ENCODE measurements around the gene CFDP1. TPM values are rescaled to one million over a fixed set of nuclear protein-coding genes. Genes with fewer than 3 reads are reported as not detected.

The CFDP1 gene
- total and polyA plus RNA-seq, 2 of the 13 experiments (the other 11 are each of a cell fraction or from before 2014, with no cell fraction given): 78.6 to 153 TPM

DNA sequence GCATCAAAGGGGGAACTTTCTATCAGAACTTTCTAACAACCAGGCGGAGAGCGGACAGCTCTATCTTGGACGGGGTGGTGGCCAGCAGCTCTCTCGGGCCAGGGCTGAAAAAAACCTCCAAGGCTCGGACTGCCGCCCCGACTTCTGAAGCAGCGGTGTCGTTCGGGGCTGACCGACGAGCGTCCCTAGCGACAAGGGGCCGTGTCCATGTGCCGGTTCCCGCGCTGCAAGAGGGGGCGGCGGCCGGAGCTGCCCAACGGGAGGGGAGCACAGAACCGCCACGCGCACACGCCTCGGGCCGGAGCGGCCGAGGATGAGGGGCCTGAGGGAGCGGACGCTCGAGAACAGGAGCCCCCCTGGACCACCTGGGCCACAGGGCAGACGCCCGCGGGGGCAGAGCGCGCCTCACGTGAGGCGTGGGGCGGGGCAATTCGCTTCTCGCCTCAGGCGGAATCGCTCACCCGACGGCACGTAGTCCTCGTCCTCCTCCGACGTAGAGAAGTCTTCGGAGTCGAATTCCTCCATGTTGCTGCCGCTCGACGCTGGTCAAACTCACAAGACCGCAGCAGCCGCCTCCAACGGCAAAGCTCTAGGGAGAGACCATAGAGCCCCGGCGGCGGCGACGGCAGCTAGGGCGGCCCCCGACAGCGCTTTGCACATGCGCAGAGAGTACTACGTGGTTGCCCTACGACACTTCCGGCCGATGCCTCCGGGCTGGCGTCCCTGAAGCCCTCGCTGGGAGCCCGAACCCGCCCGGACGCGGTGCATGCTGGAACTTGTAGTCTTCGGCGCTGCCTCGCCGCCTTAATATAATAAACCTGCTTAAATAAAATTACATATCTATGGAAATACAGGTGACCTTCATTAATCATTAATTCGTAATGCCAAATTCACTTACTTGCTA, at the start of gene CFDP1 (continued):
- TF ChIP-seq ZNF788 (CRISPR knock-in tag; IDR thresholded peaks at IDR 0.05; ENCODE audit: borderline replicate concordance) (peak; percentile 65; the same call in 1 of the 2 replicates), SOX5 (CRISPR knock-in tag; IDR thresholded peaks at IDR 0.05; ENCODE audit: borderline replicate concordance) (peak; percentile 43), ZNF430 (CRISPR knock-in tag; IDR thresholded peaks at IDR 0.05) (peak; percentile 98), ZFP36L1 (CRISPR knock-in tag; IDR thresholded peaks at IDR 0.05) (peak; percentile 96; the same call in 1 of the 2 replicates), GTF3A (CRISPR knock-in tag; conservative IDR thresholded peaks at IDR 0.05) (0 out of 2 replicates have a peak, but pooled peaks have one; percentile 60), RBM39 (IDR thresholded peaks at IDR 0.05; ENCODE audit: low read depth, low read length, poor library complexity, severe bottlenecking) (peak; percentile 88), ELF3 (CRISPR knock-in tag; IDR thresholded peaks at IDR 0.05) (no peak; the same call in none of the 2 replicates), ZNF777 (CRISPR knock-in tag; IDR thresholded peaks at IDR 0.05) (peak; percentile 100), GFI1 (CRISPR knock-in tag; IDR thresholded peaks at IDR 0.05; ENCODE audit: borderline replicate concordance) (peak; percentile 79; the same call in 1 of the 2 replicates), AKAP8 (CRISPR knock-in tag; IDR thresholded peaks at IDR 0.05) (no peak), NR2F1 (CRISPR knock-in tag; IDR thresholded peaks at IDR 0.05) (no peak), ADNP (CRISPR knock-in tag; IDR thresholded peaks at IDR 0.05) (no peak), ZNF780A (CRISPR knock-in tag; IDR thresholded peaks at IDR 0.05) (no peak), ZIK1 (CRISPR knock-in tag; IDR thresholded peaks at IDR 0.05; ENCODE audit: borderline replicate concordance, low read depth) (peak; percentile 97), IRX3 (CRISPR knock-in tag; IDR thresholded peaks at IDR 0.05; ENCODE audit: borderline replicate concordance, low read depth) (peak; percentile 96), KDM6A (CRISPR knock-in tag; IDR thresholded peaks at IDR 0.05; ENCODE audit: low read depth) (no peak), PLRG1 (conservative IDR thresholded peaks at IDR 0.05) (no peak), JUNB (CRISPR knock-in tag; IDR thresholded peaks at IDR 0.05; ENCODE audit: borderline replicate concordance) (no peak)
- TF ChIP-seq, protein P1, sequence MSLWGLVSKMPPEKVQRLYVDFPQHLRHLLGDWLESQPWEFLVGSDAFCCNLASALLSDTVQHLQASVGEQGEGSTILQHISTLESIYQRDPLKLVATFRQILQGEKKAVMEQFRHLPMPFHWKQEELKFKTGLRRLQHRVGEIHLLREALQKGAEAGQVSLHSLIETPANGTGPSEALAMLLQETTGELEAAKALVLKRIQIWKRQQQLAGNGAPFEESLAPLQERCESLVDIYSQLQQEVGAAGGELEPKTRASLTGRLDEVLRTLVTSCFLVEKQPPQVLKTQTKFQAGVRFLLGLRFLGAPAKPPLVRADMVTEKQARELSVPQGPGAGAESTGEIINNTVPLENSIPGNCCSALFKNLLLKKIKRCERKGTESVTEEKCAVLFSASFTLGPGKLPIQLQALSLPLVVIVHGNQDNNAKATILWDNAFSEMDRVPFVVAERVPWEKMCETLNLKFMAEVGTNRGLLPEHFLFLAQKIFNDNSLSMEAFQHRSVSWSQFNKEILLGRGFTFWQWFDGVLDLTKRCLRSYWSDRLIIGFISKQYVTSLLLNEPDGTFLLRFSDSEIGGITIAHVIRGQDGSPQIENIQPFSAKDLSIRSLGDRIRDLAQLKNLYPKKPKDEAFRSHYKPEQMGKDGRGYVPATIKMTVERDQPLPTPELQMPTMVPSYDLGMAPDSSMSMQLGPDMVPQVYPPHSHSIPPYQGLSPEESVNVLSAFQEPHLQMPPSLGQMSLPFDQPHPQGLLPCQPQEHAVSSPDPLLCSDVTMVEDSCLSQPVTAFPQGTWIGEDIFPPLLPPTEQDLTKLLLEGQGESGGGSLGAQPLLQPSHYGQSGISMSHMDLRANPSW (CRISPR knock-in tag; IDR thresholded peaks at IDR 0.05; ENCODE audit: borderline replicate concordance): peak; percentile 27; the same call in 1 of the 2 replicates
- TF ChIP-seq, protein P2, sequence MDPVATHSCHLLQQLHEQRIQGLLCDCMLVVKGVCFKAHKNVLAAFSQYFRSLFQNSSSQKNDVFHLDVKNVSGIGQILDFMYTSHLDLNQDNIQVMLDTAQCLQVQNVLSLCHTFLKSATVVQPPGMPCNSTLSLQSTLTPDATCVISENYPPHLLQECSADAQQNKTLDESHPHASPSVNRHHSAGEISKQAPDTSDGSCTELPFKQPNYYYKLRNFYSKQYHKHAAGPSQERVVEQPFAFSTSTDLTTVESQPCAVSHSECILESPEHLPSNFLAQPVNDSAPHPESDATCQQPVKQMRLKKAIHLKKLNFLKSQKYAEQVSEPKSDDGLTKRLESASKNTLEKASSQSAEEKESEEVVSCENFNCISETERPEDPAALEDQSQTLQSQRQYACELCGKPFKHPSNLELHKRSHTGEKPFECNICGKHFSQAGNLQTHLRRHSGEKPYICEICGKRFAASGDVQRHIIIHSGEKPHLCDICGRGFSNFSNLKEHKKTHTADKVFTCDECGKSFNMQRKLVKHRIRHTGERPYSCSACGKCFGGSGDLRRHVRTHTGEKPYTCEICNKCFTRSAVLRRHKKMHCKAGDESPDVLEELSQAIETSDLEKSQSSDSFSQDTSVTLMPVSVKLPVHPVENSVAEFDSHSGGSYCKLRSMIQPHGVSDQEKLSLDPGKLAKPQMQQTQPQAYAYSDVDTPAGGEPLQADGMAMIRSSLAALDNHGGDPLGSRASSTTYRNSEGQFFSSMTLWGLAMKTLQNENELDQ (CRISPR knock-in tag; IDR thresholded peaks at IDR 0.05; ENCODE audit: borderline replicate concordance): no peak; the same call in 1 of the 2 replicates
- TF ChIP-seq, protein P3, sequence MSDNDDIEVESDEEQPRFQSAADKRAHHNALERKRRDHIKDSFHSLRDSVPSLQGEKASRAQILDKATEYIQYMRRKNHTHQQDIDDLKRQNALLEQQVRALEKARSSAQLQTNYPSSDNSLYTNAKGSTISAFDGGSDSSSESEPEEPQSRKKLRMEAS (IDR thresholded peaks at IDR 0.05): peak; percentile 100
- TF ChIP-seq, protein P4, sequence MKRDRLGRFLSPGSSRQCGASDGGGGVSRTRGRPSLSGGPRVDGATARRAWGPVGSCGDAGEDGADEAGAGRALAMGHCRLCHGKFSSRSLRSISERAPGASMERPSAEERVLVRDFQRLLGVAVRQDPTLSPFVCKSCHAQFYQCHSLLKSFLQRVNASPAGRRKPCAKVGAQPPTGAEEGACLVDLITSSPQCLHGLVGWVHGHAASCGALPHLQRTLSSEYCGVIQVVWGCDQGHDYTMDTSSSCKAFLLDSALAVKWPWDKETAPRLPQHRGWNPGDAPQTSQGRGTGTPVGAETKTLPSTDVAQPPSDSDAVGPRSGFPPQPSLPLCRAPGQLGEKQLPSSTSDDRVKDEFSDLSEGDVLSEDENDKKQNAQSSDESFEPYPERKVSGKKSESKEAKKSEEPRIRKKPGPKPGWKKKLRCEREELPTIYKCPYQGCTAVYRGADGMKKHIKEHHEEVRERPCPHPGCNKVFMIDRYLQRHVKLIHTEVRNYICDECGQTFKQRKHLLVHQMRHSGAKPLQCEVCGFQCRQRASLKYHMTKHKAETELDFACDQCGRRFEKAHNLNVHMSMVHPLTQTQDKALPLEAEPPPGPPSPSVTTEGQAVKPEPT (CRISPR knock-in tag; IDR thresholded peaks at IDR 0.05; ENCODE audit: low read depth): peak; percentile 94

Measured in HepG2 (cell line).